Activated CD4-positive, alpha-beta T cell treated with anti-CD3 and anti-CD28 coated beads for 24 hours (primary cell): ENCODE data around the gene NAB2.
"Not testable (repeated sequence)": the region's sequence is repeated elsewhere in the genome, so short reads cannot be mapped to it uniquely, and the experiment has no call there.

Source experiments
- DNase-seq, 2 donors: peaks; one replicate each; pipeline ENCODE4 v3.0.0-alpha.2; 2020; ENCODE audit warnings: low read depth in 2 of 2

NAB2 gene

DNA sequence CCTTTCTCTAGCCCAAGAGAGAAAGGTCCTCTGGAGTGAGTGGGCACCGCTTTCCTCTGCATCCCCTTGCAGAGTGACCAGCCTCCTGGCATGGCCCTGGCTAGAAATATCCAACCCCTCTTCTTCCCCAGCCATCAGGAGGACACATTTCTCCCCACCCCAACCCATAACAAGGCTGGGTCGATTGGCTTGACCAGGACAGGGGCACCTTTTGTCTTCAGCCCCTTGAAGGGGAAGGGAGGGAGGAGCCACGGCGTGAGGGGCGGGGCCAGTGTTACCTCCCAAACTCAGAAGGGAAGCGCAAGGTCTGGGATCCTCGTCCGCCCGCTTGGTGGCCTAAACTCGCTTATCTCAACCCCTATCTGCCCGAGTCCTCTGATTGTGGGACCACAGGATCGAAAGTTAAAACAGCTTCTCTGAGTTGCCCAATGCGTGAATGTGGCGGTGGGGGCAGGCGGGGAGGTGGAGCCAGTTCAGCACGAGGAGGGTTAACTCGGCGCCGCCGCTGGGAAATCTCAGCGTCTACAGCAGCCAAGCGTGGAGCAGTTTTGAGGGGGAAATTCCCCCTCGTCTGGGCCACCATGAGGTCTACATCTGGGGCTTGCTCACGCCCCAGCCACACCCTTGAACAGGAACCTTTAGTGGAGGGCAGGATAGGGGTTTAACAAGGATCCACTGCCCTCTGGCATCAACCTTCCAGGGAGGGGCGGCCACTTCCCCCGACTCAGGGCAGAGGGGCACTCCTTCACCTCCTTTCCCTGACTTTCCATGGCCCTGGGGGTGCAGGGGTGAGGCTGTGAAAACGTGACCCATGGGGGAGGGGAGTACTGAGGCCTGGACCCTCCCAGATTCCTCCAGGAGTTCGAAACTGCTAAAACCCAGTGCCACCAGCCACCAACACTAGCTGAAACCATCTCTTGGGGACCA, 21.5 kb downstream of the NAB2 start:
- peak; percentile 60 to 69 for DNase-seq

GRCh38 chr12:57111031-57111734, 22.3 kb downstream of the NAB2 start, which contains the start of gene STAT6:
TSS of gene STAT6 (minus strand) at chr12:57111362. CDS start at chr12:57108278, 3,084 bp downstream.
- peak; percentile 60 to 67 for DNase-seq

DNA sequence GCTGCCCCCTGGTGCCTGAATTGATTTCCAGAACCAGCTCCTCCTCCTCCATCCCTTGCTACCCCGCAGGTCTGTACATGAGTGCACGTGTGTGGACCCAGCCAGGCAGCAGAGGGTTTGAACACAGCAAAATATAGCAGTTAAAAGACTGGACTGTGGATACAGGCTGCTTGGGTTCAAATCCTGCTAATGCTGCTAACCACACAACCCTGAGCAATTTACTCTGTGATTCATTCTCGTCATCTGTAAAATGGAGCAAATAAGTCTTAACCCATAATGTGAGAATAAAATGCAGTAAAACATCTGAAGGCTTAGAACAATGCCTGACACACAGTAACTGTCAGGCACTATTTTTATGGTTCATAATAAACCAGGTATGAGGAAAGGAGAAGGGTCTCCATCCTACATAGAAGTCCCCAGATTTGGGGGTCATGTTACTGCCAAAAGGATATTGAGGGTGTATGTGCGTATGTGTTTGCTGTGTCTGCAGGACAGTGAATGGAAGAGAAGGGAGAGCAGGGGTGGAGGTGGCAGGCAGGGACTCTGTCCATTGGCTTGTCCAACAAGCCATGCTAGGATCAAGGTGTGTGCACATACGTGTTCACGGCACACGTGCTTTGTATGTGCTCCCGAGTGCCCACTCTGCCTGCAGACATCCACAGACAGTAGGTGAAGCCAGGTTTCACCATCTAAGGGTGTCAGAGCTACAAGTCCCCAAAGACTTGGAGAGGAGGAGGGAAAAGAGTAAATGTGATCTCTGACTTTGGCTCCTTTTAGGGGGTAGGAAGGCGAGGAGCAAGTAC, 23.8 kb downstream of the NAB2 start:
- no peak for DNase-seq

DNA sequence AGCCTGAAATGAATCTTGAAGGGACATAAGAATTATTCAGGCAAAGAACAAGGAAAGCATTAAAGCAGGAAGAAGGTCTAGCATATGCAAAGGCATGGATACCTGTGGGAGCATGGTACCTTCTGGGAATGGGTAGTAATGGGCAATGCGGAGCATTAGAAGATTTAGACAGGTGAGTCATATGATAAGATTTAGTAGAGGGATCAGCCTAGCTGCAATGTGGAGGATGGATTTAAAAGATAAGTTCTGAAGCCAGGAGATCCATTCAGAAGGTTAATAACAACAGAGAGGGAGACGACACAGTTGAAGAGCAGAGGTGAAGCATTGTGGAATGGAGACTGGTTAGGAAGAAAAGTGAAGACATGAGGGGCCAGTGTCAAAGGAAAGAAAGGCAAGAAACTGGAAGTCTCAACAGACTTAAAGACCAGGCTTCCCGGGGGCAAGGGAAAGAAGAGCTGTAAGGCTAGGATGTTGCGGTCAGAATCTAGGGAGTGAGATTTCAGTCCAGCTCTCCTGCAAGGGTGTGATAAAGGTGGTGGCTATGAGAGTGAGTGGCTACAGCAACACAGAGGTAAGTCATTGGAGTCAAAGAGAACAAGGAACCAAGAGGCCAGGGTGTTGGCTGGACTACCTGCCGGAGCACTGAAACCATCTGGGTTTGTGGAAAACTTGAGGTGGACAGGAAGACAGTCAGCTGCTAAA, 27.8 kb downstream of the NAB2 start:
- no peak for DNase-seq

GRCh38 chr12:57118711-57119271, 29.9 kb downstream of the NAB2 start:
- no peak for DNase-seq

DNA sequence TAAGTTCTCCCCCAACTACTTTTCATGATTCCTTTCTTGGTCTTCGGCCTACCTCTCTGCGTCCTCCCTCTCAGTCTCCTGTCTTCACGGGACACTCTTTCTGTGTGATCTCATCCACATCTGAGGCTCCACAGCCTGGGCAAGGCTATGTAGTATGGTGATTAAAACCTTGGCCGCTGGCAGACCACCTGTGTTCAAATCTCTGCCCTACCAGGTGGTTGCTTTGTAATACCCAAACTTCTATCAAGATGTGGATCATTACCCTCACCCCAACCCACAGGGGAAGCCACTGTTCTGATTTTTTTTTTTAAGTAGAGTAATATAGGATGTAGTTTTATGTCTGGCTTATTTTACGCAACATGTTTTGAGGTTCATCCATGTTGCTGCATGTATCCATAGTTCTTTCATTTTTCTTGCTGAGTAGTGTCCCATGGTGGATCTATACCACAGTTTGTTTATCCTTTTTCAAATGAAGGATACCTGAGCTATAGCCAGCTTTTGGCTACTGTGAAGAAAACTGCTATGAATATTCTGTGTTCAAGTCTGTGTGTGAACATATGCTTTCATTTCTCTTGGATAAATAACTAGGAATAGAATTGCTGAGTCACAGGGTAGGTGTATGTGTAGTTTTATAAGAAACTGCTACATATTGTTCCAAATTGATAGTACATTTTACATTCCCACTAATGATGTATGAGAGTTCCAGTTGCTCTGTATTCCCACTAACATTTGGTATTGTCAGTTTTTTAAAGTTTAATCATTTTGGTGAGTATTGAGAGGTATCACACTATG, 30.6 kb downstream of the NAB2 start:
- DNase-seq: no peak

GRCh38 chr12:57120718-57121117, 31.8 kb downstream of the NAB2 start:
- not testable (repeated sequence) for DNase-seq

DNA sequence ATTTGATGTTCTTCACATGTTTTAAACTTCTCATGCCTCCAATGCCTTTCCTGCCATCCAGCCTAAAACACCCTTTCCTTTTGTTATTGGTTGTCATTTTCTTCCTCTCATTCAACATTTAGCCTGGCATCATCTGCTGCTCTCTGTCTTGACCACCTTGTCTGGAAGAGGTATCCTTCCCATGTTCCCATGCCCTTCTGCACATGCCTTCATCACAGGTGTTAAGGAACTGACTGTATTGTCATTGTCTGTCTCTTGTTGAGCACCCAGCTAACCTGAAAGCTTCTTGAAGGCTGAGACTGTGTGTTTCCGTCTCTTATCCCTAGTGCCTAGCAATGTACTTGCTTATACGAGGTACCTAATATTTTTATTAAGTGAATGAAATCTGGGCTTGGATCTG, 34.9 kb downstream of the NAB2 start:
- no peak for DNase-seq

DNA sequence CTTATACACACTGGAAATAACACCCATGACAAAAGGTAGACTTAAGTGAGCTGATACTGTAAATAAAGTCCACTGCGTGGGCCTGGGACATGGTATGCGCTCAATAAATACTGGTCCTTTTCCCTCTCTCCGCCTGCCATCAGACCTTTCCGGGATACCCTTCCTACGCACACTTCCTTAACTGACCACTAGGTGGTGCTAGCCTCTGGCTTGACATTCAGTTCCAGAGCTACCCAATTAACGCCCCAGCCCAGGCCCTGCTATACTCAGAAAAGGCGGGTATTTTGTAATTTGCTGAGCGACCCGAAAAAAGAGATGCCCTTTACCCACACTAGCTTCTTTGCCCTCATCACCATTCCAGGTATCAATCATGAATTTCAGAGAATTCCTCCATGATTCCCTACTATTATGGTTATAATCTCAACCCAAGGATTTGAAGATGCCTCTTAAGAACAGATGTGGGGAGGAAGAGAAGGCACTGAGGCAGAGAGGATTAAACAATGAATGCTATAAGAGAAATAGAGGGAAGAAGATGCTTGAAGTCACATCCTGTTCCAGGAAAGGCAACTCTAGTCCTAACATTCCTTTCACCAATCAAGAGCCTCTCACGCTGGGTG, 35.5 kb downstream of the NAB2 start:
- peak; percentile 66 to 69 for DNase-seq

GRCh38 chr12:57126061-57126460, 37.1 kb downstream of the NAB2 start:
- no peak for DNase-seq

DNA sequence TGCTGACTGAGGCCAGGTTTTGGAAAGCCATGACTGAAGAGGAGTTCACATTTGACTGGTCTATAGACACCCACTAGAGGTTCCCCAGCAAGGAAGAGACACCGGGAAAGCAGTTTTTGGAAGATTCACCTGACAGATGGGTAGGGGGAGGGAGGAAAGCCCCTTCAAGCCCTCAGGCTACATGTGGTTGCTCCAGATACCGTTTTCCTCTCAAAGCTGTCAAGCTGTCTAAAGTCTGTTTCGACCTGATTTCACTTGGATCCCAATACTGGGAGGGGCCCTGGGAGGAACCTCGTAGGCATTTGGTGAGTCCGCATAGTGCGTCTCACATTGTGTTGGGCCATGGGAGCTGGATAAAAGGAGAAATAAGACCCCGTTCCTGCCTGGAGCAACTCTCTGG, 37.6 kb downstream of the NAB2 start:
- DNase-seq: no peak

DNA sequence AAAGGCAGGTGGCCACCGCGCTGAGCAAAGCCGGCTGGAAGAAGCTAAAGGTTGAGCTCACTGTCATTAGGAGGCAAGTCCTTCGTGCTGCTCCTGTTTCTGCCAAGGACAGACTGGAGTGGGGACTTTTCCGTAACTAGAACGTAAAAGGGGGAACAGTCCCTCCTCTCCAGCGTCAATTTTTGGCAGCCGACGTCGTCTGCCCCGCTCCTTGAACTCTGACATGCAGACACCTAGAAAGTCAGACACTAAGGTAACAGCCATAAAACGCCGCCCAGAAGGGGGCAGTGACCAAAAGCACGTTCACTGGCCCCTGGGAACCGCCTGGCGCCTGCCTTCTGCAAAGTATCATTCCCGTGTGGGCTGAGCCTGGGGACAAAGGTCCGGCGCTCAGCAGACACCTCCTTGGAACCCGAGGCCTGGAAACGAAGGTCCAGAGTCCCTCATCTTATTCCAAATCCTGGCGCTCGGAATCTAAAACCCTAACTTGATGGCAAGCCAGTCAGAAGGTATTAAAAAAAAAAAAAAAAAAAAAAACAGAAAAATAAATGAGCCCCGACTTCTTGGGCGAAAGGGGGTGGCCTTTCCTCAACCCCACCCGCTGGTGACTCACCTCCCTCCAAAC, 38.3 kb downstream of the NAB2 start:
- no peak for DNase-seq

DNA sequence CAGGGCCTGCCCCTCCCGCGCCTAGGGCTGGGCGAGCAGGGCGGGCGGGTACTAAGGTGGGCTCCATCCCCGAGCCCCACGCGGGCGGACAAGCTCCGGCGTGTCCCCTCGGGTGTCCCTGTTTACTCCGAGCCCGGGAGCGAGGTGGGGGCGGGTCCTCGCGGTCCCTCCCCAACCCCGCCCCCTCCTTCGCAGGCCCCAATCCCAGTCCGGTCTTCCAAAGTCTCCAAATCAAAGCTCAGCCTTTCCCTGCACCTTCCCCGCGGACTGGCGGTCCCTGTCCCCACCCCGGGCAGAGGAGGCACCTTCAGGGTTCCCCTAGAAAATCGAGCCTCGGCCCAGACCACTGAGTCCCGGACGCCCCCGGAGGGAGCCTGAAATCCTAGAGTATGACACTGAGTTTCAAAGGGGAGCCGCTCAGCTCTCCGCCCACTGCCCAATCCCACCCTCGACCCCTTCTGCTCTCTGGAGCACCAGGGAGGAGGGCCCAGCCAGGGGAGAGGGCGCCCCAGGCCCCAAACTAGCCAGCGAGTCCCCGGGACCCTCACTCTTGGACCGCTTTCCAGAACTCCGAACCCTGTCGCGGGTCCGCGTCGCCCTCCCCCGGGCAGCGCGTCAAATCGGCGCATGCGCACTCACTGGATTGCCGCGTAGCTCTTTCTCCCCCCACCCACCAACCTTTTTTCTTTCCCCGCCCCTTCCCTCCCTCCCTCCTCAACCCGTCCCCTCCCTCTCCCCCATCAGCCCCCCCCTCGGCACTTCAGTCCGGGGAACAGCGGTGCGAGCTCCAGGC, 39.0 kb downstream of the NAB2 start, which contains the start of gene LRP1:
Gene LRP1 (plus strand): TSS at position 758 of the 793 bp plus-strand sequence. CDS start 482 bp downstream, outside the sequence.
- DNase-seq: peak; percentile 54 to 66

GRCh38 chr12:57128519-57129247, 39.8 kb downstream of the NAB2 start:
- DNase-seq: no peak

GRCh38 chr12:57129321-57129842, 40.5 kb downstream of the NAB2 start:
- no peak for DNase-seq

DNA sequence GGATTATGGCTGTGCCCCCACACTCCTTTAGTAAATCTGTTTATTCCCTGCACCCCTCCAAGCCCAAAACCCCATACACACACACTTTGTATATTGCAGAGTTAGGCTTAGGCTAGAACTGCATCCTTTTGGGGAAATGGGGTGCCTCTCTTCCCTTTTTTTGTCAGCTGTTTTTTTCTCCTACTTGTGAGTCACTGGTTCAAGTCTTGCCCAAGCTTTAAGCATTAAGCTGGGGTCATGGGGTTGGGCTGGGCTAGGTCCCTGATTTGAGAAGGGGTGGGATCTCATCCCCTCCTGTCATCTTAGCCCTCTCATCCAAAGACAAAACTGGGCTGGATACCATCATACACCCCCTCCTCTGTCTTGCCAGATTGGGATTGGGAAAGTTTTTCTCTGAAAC, 41.0 kb downstream of the NAB2 start:
- no peak for DNase-seq

DNA sequence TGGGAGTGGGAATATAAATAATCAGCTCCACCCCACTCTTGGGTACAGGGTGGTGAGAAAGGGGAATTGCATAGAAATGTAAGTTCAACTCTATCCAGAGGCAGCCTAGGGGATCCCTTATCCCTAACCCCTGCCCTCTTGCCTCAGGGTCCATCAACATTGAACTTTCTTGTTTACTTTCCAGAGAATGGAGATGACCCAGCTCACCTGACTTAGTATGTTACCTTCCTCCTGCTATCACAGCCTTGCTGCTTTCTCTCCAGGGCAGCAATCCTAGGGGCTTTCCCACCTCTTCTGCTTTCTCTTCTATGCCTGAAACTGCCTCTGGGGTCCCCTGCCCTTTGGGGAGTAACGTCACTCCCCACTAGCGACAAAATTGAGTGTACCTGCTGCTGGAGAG, 42.0 kb downstream of the NAB2 start:
- no peak for DNase-seq
